GOT3 (cell line): Measurements from ENCODE around the gene ZNF445.
"Not testable (repeated sequence)": the region's sequence is repeated elsewhere in the genome, so short reads cannot be mapped to it uniquely, and the experiment has no call there.

Experiments
- DNase-seq: peaks from one replicate; lab custom pipeline; 2025; ENCODE audit warnings: mixed read lengths; lab: John Stamatoyannopoulos, UW

ZNF445 gene

GRCh38 chr3:44398853-44399252 lies 78.6 kb downstream of the ZNF445 start:
- DNase-seq, result no peak

GRCh38 chr3:44398271-44398670 lies 79.2 kb downstream of the ZNF445 start:
- DNase-seq, result not testable (repeated sequence)

- no peak for DNase-seq
These were observed 81.0 kb downstream of the ZNF445 start for GRCh38 chr3:44396200-44397171.

GRCh38 chr3:44395714-44396113 lies 81.8 kb downstream of the ZNF445 start:
- DNase-seq, result no peak

GRCh38 chr3:44392489-44392888 lies 85.0 kb downstream of the ZNF445 start:
- no peak for DNase-seq

- DNase-seq, result no peak
These were observed 90.1 kb downstream of the ZNF445 start for GRCh38 chr3:44387404-44387803.
